SK-N-SH (cell line): ENCODE results near the gene ACSBG1. TPM values are rescaled to one million over a fixed set of nuclear protein-coding genes. Genes with fewer than 3 reads are reported as not detected.

ENCODE experiments used
- CHD2 ChIP-seq: fragments of 150-350 bp; IDR thresholded peaks from 2 replicates; pipeline ENCODE4 v1.6.1; 2018; ENCODE audit warnings: low read length; ENCODE audit not compliant: partially characterized antibody
- FOSL2 ChIP-seq: IDR thresholded peaks from 2 replicates; pipeline ENCODE4 v1.4.0; 2012; ENCODE audit warnings: low read depth, mild to moderate bottlenecking, moderate library complexity, borderline replicate concordance
- FOXM1 ChIP-seq: IDR thresholded peaks from 2 replicates; pipeline ENCODE4 v1.4.0; 2012; ENCODE audit warnings: low read depth, mild to moderate bottlenecking
- MXI1 ChIP-seq: IDR thresholded peaks from 2 replicates; pipeline ENCODE4 v1.6.1; 2012; ENCODE audit warnings: mild to moderate bottlenecking, low read depth, low read length, improper control_type of control experiment
- RFX5 ChIP-seq: IDR thresholded peaks from 2 replicates; pipeline ENCODE4 v1.6.1; 2012; ENCODE audit warnings: mild to moderate bottlenecking, improper control_type of control experiment, low read length
- SMC3 ChIP-seq: IDR thresholded peaks from 2 replicates; pipeline ENCODE4 v1.6.1; 2012; ENCODE audit warnings: low read depth, low read length, improper control_type of control experiment
- TAF1 ChIP-seq: IDR thresholded peaks from 2 replicates; pipeline ENCODE4 v1.6.1; 2012; ENCODE audit warnings: low read depth, mild to moderate bottlenecking, low read length, moderate library complexity, borderline replicate concordance
- YY1 ChIP-seq: IDR thresholded peaks from 2 replicates; pipeline ENCODE4 v1.4.0; 2012; ENCODE audit warnings: low read depth, mild to moderate bottlenecking
- ZBTB33 ChIP-seq: IDR thresholded peaks from 2 replicates; pipeline ENCODE4 v1.4.0; 2012; ENCODE audit warnings: low read depth, borderline replicate concordance
- polyA plus RNA-seq, 3 experiments: library from polyadenylated mRNA; depleted of rRNA; stranded (reverse); fragments of >200 nt; gene quantifications; 2 replicates each; pipeline ENCODE4 v1.2.3, GENCODE V29; 2012
- TF ChIP-seq, protein P1 (sequence below): IDR thresholded peaks from 2 replicates; pipeline ENCODE4; 2012
- TF ChIP-seq, protein P2 (sequence below): IDR thresholded peaks from 2 replicates; pipeline ENCODE4 v1.4.0; 2012; ENCODE audit warnings: low read depth, borderline replicate concordance
- TF ChIP-seq, protein P3 (sequence below): fragments of 150-350 bp; IDR thresholded peaks from 2 replicates; pipeline ENCODE4 v1.6.1; 2016; ENCODE audit warnings: mild to moderate bottlenecking, low read depth, low read length
- TF ChIP-seq, protein P4 (sequence below): fragments of 200-600 bp; sonication (generic); IDR thresholded peaks from 2 replicates; pipeline ENCODE4 v1.6.1; 2017; ENCODE audit warnings: antibody characterized with exemption, mild to moderate bottlenecking, moderate library complexity

The ACSBG1 gene
- polyA plus RNA-seq, 1 of the 3 experiments (the other 2 are of a cell fraction): under 0.01 TPM

DNA sequence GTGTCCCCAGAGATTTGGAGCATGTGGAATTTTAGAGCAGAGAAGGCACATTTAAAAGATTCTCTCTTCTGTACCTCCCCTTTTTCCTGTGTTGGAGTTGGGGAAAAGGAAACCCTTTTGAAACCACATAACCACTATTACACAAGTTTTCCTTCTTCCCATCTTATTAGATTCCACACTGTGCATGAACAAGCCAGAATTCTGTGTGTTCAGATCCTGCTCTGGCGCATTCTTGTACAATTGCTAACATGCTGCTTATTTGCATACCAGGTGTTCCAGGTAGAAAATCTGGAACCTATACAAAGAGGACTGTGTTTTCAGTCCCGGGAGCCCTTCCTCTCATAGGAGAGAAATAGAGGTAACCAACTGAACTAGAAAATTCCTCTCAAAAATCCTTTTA lies 100.6 kb downstream of the ACSBG1 start (continued):
- no peak for TF ChIP-seq ZBTB33
- TF ChIP-seq, protein P1, sequence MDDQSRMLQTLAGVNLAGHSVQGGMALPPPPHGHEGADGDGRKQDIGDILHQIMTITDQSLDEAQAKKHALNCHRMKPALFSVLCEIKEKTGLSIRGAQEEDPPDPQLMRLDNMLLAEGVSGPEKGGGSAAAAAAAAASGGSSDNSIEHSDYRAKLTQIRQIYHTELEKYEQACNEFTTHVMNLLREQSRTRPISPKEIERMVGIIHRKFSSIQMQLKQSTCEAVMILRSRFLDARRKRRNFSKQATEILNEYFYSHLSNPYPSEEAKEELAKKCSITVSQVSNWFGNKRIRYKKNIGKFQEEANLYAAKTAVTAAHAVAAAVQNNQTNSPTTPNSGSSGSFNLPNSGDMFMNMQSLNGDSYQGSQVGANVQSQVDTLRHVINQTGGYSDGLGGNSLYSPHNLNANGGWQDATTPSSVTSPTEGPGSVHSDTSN: no peak
- TF ChIP-seq RFX5: no peak
- TF ChIP-seq CHD2: no peak
- TF ChIP-seq MXI1: no peak
- TF ChIP-seq TAF1: no peak
- no peak for TF ChIP-seq YY1
- no peak for TF ChIP-seq SMC3
- TF ChIP-seq, protein P2, sequence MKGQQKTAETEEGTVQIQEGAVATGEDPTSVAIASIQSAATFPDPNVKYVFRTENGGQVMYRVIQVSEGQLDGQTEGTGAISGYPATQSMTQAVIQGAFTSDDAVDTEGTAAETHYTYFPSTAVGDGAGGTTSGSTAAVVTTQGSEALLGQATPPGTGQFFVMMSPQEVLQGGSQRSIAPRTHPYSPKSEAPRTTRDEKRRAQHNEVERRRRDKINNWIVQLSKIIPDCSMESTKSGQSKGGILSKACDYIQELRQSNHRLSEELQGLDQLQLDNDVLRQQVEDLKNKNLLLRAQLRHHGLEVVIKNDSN: no peak
- TF ChIP-seq FOXM1: no peak
- TF ChIP-seq, protein P3, sequence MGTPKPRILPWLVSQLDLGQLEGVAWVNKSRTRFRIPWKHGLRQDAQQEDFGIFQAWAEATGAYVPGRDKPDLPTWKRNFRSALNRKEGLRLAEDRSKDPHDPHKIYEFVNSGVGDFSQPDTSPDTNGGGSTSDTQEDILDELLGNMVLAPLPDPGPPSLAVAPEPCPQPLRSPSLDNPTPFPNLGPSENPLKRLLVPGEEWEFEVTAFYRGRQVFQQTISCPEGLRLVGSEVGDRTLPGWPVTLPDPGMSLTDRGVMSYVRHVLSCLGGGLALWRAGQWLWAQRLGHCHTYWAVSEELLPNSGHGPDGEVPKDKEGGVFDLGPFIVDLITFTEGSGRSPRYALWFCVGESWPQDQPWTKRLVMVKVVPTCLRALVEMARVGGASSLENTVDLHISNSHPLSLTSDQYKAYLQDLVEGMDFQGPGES: no peak
- TF ChIP-seq, protein P4, sequence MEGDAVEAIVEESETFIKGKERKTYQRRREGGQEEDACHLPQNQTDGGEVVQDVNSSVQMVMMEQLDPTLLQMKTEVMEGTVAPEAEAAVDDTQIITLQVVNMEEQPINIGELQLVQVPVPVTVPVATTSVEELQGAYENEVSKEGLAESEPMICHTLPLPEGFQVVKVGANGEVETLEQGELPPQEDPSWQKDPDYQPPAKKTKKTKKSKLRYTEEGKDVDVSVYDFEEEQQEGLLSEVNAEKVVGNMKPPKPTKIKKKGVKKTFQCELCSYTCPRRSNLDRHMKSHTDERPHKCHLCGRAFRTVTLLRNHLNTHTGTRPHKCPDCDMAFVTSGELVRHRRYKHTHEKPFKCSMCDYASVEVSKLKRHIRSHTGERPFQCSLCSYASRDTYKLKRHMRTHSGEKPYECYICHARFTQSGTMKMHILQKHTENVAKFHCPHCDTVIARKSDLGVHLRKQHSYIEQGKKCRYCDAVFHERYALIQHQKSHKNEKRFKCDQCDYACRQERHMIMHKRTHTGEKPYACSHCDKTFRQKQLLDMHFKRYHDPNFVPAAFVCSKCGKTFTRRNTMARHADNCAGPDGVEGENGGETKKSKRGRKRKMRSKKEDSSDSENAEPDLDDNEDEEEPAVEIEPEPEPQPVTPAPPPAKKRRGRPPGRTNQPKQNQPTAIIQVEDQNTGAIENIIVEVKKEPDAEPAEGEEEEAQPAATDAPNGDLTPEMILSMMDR: no peak
- TF ChIP-seq FOSL2: no peak
